HCT116 (cell line): ENCODE measurements around the gene USP43. TPM values are rescaled to one million over a fixed set of nuclear protein-coding genes. Genes with fewer than 3 reads are reported as not detected.

Experiments
- ATAC-seq: fragments of 200-7000 bp; cut with Tn5 transposase; 2 replicates; pipeline ENCODE4 v1.9.1; 2020; ENCODE audit warnings: mild to moderate bottlenecking, moderate library complexity
- BruUV-seq: library from RNA; stranded (reverse); fragments of 400-500 nt; replicated peaks from 2 replicates; lab custom pipeline; 2021; lab: Mats Ljungman, UMichigan
- CTCF ChIA-PET: fragments of 300-600 bp; sonication (Branson Sonifier 250); formaldehyde crosslinking; loops from one replicate; lab custom pipeline; 2021; ENCODE audit warnings: antibody characterized with exemption; lab: Charles Lee
- POLR2A ChIA-PET: fragments of 300-600, 350-600 bp; sonication (Branson Sonifier 250); formaldehyde crosslinking; loops from one replicate; lab custom pipeline; 2021; ENCODE audit warnings: antibody characterized with exemption; lab: Charles Lee
- RAD21 ChIA-PET, 2 experiments: fragments of 300-600 bp; sonication (Branson Sonifier 250); formaldehyde crosslinking; loops; one replicate each; lab custom pipeline; 2023; ENCODE audit warnings: low total read pairs in 2 of 2; ENCODE audit not compliant: uncharacterized antibody in 2 of 2, unreplicated experiment in 2 of 2, low non-redundant PET in 1 of 2; lab: Charles Lee
- DNase-seq: peaks from one replicate; pipeline ENCODE4 v3.0.0-alpha.2; 2010; ENCODE audit warnings: low read depth, low spot score
- H2AFZ ChIP-seq: fragments of 200-600 bp; shearing (Covaris generic), sonication (generic); 2 replicates; pipeline ENCODE4 v1.6.1; 2017; ENCODE audit warnings: low read depth, mixed run types, mixed read lengths, antibody characterized with exemption, low read length; ENCODE audit not compliant: poor library complexity, severe bottlenecking
- H3K27ac ChIP-seq: 2 replicates; pipeline ENCODE4 v1.5.1; 2012; ENCODE audit warnings: low read depth, low read length
- H3K27me3 ChIP-seq: fragments of 200-600 bp; sonication (generic); 2 replicates; pipeline ENCODE4 v1.6.1; 2016; ENCODE audit warnings: mixed run types, low read length, mixed read lengths; ENCODE audit not compliant: insufficient read depth
- H3K36me3 ChIP-seq, 2 experiments: fragments of 200-500 bp in 1 of 2; fragments of 200-600 bp in 1 of 2; sonication (Bioruptor generic) in 1 of 2; sonication (generic) in 1 of 2; 2 replicates each; pipeline versions ENCODE4 v1.5.1 to v1.6.1; 2014 to 2016; ENCODE audit warnings: low read length in 2 of 2, inconsistent platforms in 1 of 2, mixed read lengths in 1 of 2, mixed run types in 1 of 2; ENCODE audit not compliant: insufficient read depth in 2 of 2, control insufficient read depth in 1 of 2
- H3K4me1 ChIP-seq, 2 experiments: fragments of 200-600 bp in 1 of 2; sonication (generic) in 1 of 2; 2 replicates each; pipeline versions ENCODE4 v1.5.1 to v1.6.1; 2012 to 2017; ENCODE audit warnings: low read length in 2 of 2, inconsistent platforms in 1 of 2, mild to moderate bottlenecking in 1 of 2, mixed read lengths in 1 of 2, mixed run types in 1 of 2, moderate library complexity in 1 of 2; ENCODE audit not compliant: insufficient read depth in 2 of 2, control insufficient read depth in 1 of 2
- H3K4me2 ChIP-seq: fragments of 200-600 bp; sonication (generic); 2 replicates; pipeline ENCODE4 v1.6.1; 2017; ENCODE audit warnings: mixed run types, low read length, mixed read lengths
- H3K4me3 ChIP-seq, 2 experiments: fragments of 200-600 bp in 1 of 2; sonication (generic) in 1 of 2; replicated peaks in 1 of 2; 2 replicates each; pipeline ENCODE4 v1.5.1; 2011 to 2016; ENCODE audit warnings: low read length in 2 of 2, control low read depth in 1 of 2, low read depth in 1 of 2, mild to moderate bottlenecking in 1 of 2, mixed read lengths in 1 of 2, mixed run types in 1 of 2
- H3K79me2 ChIP-seq: fragments of 200-600 bp; sonication (generic); 2 replicates; pipeline ENCODE4 v1.6.1; 2017; ENCODE audit warnings: mild to moderate bottlenecking, mixed run types, low read length, moderate library complexity, mixed read lengths; ENCODE audit not compliant: insufficient read depth
- H3K9ac ChIP-seq: fragments of 200-600 bp; sonication (generic); 2 replicates; pipeline ENCODE4 v1.6.1; 2016; ENCODE audit warnings: low read length, mixed read lengths
- H3K9me2 ChIP-seq: fragments of 200-600 bp; sonication (generic), shearing (Covaris generic); 2 replicates; pipeline ENCODE4 v1.6.1; 2017; ENCODE audit warnings: mixed run types, mild to moderate bottlenecking, moderate library complexity; ENCODE audit not compliant: insufficient read depth
- H3K9me3 ChIP-seq, 2 experiments: fragments of 200-500 bp in 1 of 2; fragments of 200-600 bp in 1 of 2; sonication (Bioruptor generic) in 1 of 2; sonication (generic) in 1 of 2; 2 replicates each; pipeline ENCODE4 v1.6.1; 2014 to 2017; ENCODE audit warnings: low read length in 2 of 2, mixed read lengths in 2 of 2, inconsistent platforms in 1 of 2, low read depth in 1 of 2, mild to moderate bottlenecking in 1 of 2, mixed run types in 1 of 2, moderate library complexity in 1 of 2; ENCODE audit not compliant: control insufficient read depth in 1 of 2, insufficient read depth in 1 of 2
- H4K20me1 ChIP-seq: fragments of 200-600 bp; sonication (generic), shearing (Covaris generic); 2 replicates; pipeline ENCODE4 v1.6.1; 2017; ENCODE audit warnings: mixed run types, mild to moderate bottlenecking, moderate library complexity; ENCODE audit not compliant: insufficient read depth
- CBX3 ChIP-seq: IDR thresholded peaks from 2 replicates; pipeline ENCODE4 v1.6.1; 2012; ENCODE audit warnings: low read depth
- CEBPB ChIP-seq: IDR thresholded peaks from 2 replicates; pipeline ENCODE4 v1.6.1; 2012; ENCODE audit warnings: low read depth
- EGR1 ChIP-seq: IDR thresholded peaks from 2 replicates; pipeline ENCODE4 v1.6.1; 2012; ENCODE audit warnings: low read depth
- ELF1 ChIP-seq: IDR thresholded peaks from 2 replicates; pipeline ENCODE4 v1.6.1; 2012; ENCODE audit warnings: low read depth, borderline replicate concordance
- EZH2 ChIP-seq: fragments of 200-600 bp; sonication (generic); IDR thresholded peaks from 2 replicates; pipeline ENCODE4 v1.6.1; 2017; ENCODE audit warnings: antibody characterized with exemption, mixed run types
- EZH2phosphoT487 ChIP-seq: fragments of 200-600 bp; IDR thresholded peaks from 2 replicates; pipeline ENCODE4 v1.6.1; 2018; ENCODE audit warnings: antibody characterized with exemption, borderline replicate concordance
- FOSL1 ChIP-seq: IDR thresholded peaks from 2 replicates; pipeline ENCODE4 v1.6.1; 2012; ENCODE audit warnings: low read depth
- JUND ChIP-seq: IDR thresholded peaks from 2 replicates; pipeline ENCODE4 v1.6.1; 2012
- POLR2A ChIP-seq: IDR thresholded peaks from 2 replicates; pipeline ENCODE4 v1.7.0; 2011; ENCODE audit warnings: borderline replicate concordance; ENCODE audit not compliant: insufficient read depth, insufficient read length; ENCODE audit errors: extremely low read depth
- POLR2AphosphoS5 ChIP-seq: IDR thresholded peaks from 2 replicates; pipeline ENCODE4 v1.6.1; 2011; ENCODE audit warnings: mild to moderate bottlenecking, low read depth, low read length, moderate library complexity
- RAD21 ChIP-seq: IDR thresholded peaks from 2 replicates; pipeline ENCODE4 v1.6.1; 2012; ENCODE audit warnings: low read depth, mild to moderate bottlenecking
- SIN3A ChIP-seq: IDR thresholded peaks from 2 replicates; pipeline ENCODE4 v1.6.1; 2012; ENCODE audit warnings: low read depth
- SP1 ChIP-seq: IDR thresholded peaks from 2 replicates; pipeline ENCODE4 v1.6.1; 2012; ENCODE audit warnings: low read depth
- TCF7L2 ChIP-seq: IDR thresholded peaks from 2 replicates; pipeline ENCODE4 v1.7.0; 2011; ENCODE audit warnings: borderline replicate concordance, inconsistent platforms; ENCODE audit not compliant: insufficient read depth, insufficient read length; ENCODE audit errors: extremely low read depth
- ZFX ChIP-seq: fragments of 450-650 bp; IDR thresholded peaks from 2 replicates; pipeline ENCODE4 v1.6.1; 2017
- ZNF274 ChIP-seq: fragments of 200-500 bp; sonication (Bioruptor generic); IDR thresholded peaks from 2 replicates; pipeline ENCODE4 v1.6.1; 2014; ENCODE audit warnings: mild to moderate bottlenecking, low read depth, low read length, inconsistent platforms
- intact Hi-C: fragments of 100-400 bp; cut with micrococcal nuclease; formaldehyde crosslinking; loops from 2 replicates; pipeline ENCODE4 v1.10.0; 2022
- total RNA-seq: library from RNA; stranded (reverse); gene quantifications from one replicate; pipeline ENCODE4 v1.2.1, GENCODE V29; 2021; ENCODE audit not compliant: unreplicated experiment
- TF ChIP-seq, protein P1 (sequence below): IDR thresholded peaks from 2 replicates; pipeline ENCODE4 v1.6.1; 2011; ENCODE audit warnings: mild to moderate bottlenecking, low read length, moderate library complexity; ENCODE audit not compliant: insufficient replicate concordance; ENCODE audit errors: extremely low read depth
- TF ChIP-seq, protein P2 (sequence below), 3 experiments: fragments of 200-600 bp in 1 of 3; sonication (generic) in 1 of 3; IDR thresholded peaks in 2 of 3; conservative IDR thresholded peaks in 1 of 3; 2 replicates each; pipeline ENCODE4 v1.5.1; 2012 to 2017; ENCODE audit warnings: low read depth in 2 of 3, low read length in 2 of 3, antibody characterized with exemption in 1 of 3, borderline replicate concordance in 1 of 3, control low read depth in 1 of 3, mild to moderate bottlenecking in 1 of 3, mixed read lengths in 1 of 3, mixed run types in 1 of 3, moderate library complexity in 1 of 3; ENCODE audit not compliant: insufficient read depth in 1 of 3

USP43 gene
- total RNA-seq, 1 experiment from 2014 or later, result 8.0 TPM

DNA sequence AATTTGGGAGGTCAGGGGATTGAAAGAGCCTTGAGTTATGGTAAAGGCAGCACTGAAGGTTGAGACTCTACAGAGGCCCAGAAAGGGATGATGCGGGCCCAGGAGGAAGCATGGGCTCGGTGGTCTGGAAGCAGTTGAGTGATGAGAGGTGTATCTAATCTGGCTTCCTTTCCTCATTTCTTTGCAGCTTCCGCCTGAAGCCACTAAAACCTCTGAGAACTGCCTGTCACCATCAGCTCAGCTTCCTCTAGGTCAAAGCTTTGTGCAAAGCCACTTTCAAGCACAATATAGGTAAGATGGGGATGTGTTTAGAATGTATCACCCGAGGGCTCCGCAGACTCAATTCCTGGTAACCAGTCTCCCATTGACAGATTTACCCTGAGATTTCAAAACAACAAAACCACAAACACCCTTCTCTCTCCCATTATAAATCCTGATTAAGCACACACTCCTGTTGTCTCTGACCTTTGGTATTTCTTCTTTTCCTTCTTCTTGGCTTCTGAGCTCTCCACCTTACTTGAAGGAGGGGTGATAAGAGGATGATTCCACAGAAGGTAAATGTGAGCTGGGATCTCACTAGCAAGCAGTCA, 21.2 kb downstream of the USP43 start:
- intact Hi-C loops, result no loop called here
- BruUV-seq, result no TSS peak
- H3K4me2 ChIP-seq, result no peak overlapping the region
- no peak overlapping the region for H3K27ac ChIP-seq
- no peaks in the 10 kb centered on the region for H3K9me3 ChIP-seq
- no peak for DNase-seq
- no peak overlapping the region for H3K4me3 ChIP-seq
- ChIA-PET RAD21 (no interaction called here), POLR2A (no interaction called here), CTCF (interaction anchor here (1.1 kb wide), 1 partner anchor 11 kb away, joined by 3 read pairs; no protein-coding TSS in a partner anchor)
- no peaks in the 10 kb centered on the region for H3K9me2 ChIP-seq
- no peaks in the 10 kb centered on the region for H4K20me1 ChIP-seq
- H3K36me3 ChIP-seq, result no peaks in the 10 kb centered on the region; a peak in 1 of 4 replicates
- TF ChIP-seq FOSL1 (no peak), CEBPB (no peak), ELF1 (no peak), SIN3A (no peak), POLR2A (no peak), ZNF274 (no peak), EZH2 (no peak), EGR1 (no peak), JUND (no peak), RAD21 (no peak), TCF7L2 (no peak), ZFX (no peak), CBX3 (no peak), EZH2phosphoT487 (no peak), SP1 (no peak), POLR2AphosphoS5 (no peak)
- TF ChIP-seq, protein P1, sequence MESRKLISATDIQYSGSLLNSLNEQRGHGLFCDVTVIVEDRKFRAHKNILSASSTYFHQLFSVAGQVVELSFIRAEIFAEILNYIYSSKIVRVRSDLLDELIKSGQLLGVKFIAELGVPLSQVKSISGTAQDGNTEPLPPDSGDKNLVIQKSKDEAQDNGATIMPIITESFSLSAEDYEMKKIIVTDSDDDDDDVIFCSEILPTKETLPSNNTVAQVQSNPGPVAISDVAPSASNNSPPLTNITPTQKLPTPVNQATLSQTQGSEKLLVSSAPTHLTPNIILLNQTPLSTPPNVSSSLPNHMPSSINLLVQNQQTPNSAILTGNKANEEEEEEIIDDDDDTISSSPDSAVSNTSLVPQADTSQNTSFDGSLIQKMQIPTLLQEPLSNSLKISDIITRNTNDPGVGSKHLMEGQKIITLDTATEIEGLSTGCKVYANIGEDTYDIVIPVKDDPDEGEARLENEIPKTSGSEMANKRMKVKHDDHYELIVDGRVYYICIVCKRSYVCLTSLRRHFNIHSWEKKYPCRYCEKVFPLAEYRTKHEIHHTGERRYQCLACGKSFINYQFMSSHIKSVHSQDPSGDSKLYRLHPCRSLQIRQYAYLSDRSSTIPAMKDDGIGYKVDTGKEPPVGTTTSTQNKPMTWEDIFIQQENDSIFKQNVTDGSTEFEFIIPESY, result no peak
- TF ChIP-seq, protein P2, sequence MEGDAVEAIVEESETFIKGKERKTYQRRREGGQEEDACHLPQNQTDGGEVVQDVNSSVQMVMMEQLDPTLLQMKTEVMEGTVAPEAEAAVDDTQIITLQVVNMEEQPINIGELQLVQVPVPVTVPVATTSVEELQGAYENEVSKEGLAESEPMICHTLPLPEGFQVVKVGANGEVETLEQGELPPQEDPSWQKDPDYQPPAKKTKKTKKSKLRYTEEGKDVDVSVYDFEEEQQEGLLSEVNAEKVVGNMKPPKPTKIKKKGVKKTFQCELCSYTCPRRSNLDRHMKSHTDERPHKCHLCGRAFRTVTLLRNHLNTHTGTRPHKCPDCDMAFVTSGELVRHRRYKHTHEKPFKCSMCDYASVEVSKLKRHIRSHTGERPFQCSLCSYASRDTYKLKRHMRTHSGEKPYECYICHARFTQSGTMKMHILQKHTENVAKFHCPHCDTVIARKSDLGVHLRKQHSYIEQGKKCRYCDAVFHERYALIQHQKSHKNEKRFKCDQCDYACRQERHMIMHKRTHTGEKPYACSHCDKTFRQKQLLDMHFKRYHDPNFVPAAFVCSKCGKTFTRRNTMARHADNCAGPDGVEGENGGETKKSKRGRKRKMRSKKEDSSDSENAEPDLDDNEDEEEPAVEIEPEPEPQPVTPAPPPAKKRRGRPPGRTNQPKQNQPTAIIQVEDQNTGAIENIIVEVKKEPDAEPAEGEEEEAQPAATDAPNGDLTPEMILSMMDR (IDR thresholded peaks at IDR 0.05 in 2 of 3, conservative IDR thresholded peaks at IDR 0.05 in 1 of 3; ENCODE audit: borderline replicate concordance in 1 of 3, insufficient read depth in 1 of 3, low read depth in 2 of 3, low read length in 2 of 3), result no peak
- H3K9ac ChIP-seq, result no peak overlapping the region
- no peaks in the 10 kb centered on the region for H3K27me3 ChIP-seq
- no peaks in the 10 kb centered on the region for H3K79me2 ChIP-seq
- ATAC-seq, result no peak
- no peak overlapping the region for H2AFZ ChIP-seq
- peaks cover 0 to 6% of the 10 kb centered on the region in 2 experiments; a peak in 1 of 4 replicates for H3K4me1 ChIP-seq
